Embryonic facial prominence (tissue), 1 donor: Measurements from ENCODE around the gene SLC22A5.
"Not testable (repeated sequence)": the region's sequence is repeated elsewhere in the genome, so short reads cannot be mapped to it uniquely, and the experiment has no call there.

Experiments used
- DNase-seq: peaks from one replicate; pipeline ENCODE4 v3.0.0-alpha.2; 2016; ENCODE audit errors: extremely low spot score

Gene SLC22A5

GRCh38 chr5:132426525-132427138 is 57.1 kb downstream of the SLC22A5 start:
- no peak for DNase-seq

GRCh38 chr5:132427281-132428146 is 58.0 kb downstream of the SLC22A5 start:
- no peak for DNase-seq

DNA sequence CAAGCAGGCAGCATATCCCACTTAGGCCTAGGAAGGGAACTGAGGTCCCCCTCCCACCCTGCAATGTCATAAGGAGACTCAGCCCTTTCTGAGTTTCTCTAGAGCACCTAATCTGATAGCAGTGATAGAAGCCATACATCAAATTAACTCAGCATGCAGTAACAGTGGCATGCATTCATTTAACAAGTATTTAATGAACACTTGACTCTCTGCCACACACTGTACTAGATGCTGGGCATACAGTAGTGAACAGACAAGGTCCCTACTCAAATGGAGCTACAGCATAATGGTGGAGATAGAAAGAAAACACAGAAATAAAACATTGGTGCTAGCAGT is 58.6 kb downstream of the SLC22A5 start:
- no peak for DNase-seq

- DNase-seq = no peak
Measured at GRCh38 chr5:132428484-132429462, 59.3 kb downstream of the SLC22A5 start.

GRCh38 chr5:132429463-132430440 is 60.2 kb downstream of the SLC22A5 start:
- DNase-seq = no peak

DNA sequence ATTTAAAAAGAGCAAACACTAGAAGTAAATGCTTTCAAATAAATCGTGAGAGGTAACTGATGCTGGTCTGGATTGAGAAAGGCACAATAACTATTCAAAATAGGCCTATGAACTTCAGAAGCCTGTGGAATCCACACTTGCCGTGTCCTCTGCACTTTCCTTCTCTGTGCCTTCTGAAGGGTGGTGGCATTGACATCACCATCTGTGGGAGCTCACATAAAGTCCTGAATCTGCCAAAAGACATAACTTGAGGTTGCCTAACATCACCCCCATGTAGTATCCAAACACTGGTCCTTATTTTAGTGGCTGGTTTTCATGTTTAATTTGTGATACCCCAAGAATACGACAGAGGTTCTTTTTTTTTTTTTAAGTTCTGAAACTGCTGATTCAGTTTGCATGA is 61.2 kb downstream of the SLC22A5 start:
- no peak for DNase-seq

- DNase-seq = no peak
Measured at GRCh38 chr5:132431632-132432031, 62.1 kb downstream of the SLC22A5 start.

- no peak for DNase-seq
Measured at GRCh38 chr5:132433141-132433540, 63.6 kb downstream of the SLC22A5 start.

DNA sequence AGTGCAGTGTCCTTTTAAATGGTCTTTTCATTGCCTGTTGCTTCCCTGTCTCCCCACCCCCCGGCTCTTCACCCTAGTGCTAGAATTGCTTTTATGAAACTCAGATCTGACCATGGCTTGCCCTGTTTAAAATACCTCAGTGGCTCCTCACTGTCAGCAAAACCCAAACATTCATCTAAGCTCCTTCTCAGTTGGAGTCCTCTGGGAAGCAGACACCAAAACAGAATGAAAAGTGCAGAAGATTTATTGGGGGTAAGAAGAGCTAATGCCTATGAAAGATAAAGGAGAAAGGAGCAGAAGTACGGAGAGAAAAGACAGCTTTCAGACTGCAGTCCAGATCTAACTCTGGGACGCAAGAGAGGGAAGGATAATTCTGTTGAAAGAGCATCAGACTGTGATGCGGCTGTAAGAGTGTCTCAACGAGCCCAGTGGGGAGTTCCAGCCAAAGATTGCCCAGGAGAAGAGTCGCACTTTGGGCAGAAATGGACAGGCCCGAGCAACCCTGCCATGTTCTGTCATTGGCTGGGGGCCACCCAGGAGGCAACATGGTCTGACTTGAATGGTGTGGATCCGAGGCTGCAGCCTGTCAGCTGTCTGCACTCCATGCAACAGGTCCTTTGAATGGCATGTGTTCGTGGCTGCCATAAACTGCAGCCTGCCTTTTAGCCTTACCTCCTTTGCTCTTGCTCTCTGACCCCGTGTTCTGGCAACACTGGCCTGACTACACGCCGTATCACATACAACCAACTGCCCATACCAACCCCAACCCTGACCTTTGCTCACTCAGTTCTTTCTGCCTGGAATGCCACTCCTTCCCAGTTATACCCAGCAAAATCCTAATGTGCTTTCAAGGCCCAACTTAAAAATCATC is 65.1 kb downstream of the SLC22A5 start:
- DNase-seq = no peak

- DNase-seq = no peak
Measured at GRCh38 chr5:132435447-132435846, 65.9 kb downstream of the SLC22A5 start.

DNA sequence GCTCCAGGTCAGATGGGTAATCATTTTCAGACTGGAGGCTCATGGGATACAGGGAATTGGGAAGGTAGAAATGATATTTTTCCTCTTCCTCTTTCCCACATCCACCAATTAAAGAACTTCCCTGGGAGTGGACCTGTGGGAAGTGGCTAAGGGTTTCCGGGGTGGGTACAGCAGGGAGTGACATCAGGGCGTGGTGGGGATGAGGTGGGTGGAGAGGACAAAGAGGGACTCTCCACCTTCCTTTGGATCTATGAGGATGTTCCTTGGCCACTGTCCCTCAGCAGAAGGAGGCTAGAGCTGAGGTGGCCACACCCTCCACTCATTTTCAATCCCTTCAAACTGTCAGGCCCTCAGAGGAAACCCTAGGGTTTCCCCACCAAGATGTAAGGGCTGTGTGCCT is 66.4 kb downstream of the SLC22A5 start:
- DNase-seq = no peak

DNA sequence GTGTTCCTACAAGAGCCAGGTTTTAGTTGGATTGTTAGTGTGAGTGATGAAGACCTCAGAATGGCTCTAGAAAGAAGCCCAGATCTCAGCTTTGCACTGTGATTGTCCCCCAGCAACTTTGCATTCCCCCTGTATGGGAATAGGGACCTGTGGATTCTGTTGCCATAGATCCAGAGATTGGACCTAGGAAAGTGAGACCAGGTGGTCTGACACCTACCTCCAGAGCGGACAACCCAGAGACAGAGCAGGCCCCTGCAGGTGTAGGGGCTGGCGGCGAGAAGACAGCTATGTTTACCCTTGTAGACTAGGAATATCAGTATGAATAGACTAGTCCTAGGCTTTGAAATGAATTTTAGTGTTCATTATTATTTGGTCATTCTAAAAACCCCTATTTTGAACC is 67.4 kb downstream of the SLC22A5 start:
- no peak for DNase-seq

DNA sequence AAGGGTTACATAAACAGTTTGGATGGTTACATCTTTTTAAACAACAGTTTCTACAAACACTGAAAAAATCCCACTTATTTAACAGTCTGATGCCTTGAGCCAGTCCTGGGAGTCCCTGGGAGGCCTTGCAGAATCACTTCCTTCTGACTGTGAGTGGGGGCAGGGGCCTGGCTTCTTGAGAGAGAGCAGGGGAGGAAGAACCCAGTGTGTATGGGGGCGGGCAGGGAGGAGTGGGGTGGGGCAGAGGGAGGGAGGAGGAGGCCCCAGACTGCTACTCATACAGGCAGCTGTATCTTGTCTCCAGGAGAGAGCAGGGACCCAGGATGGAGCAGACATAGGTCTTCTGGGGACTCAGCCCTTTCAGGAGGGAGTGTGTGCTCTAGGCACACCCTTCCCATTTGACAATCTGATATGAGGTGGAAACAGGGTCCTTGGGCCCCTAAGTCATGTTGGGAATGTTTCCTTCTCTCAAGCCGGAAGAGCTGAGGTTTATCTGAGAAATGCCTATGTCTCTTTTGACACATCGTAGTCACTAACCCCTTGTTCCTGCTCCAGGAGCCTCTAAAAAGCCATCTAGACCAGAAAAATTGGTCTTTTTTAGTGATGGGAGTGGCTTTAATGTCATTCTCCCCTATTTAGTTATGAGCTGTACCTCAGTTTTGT is 68.2 kb downstream of the SLC22A5 start:
- DNase-seq = peak; percentile 26

GRCh38 chr5:132438267-132438645 is 68.7 kb downstream of the SLC22A5 start:
- DNase-seq = not testable (repeated sequence)

- DNase-seq = no peak
Measured at GRCh38 chr5:132438917-132439316, 69.4 kb downstream of the SLC22A5 start.

GRCh38 chr5:132439521-132440089 is 70.1 kb downstream of the SLC22A5 start:
- no peak for DNase-seq

- DNase-seq = no peak
Measured at GRCh38 chr5:132444061-132444460, 74.6 kb downstream of the SLC22A5 start.
